Body of pancreas (tissue), 4 donors: ENCODE measurements around the gene FADS6. TPM values are rescaled to one million over a fixed set of nuclear protein-coding genes. Genes with fewer than 3 reads are reported as not detected.
"Not testable (repeated sequence)": the region's sequence is repeated elsewhere in the genome, so short reads cannot be mapped to it uniquely, and the experiment has no call there.

Experiments
- ATAC-seq: fragments of 150-250 bp; one replicate; pipeline ENCODE4 v1.9.1; 2016
- DNase-seq, 4 donors: peaks; one replicate each; pipeline ENCODE4 v3.0.0-alpha.2; 2019
- H3K27ac ChIP-seq, 4 donors: fragments of 200-600 bp; sonication (generic); 1 replicate in 3 of 4; 2 replicates in 1 of 4; pipeline versions ENCODE4 v1.5.1 to v1.6.1; 2016 to 2019; ENCODE audit warnings: mild to moderate bottlenecking in 1 of 4, mixed read lengths in 1 of 4, moderate library complexity in 1 of 4
- H3K27me3 ChIP-seq, 2 donors: fragments of 200-600 bp; sonication (generic); one replicate each; pipeline ENCODE4 v1.6.0; 2016; ENCODE audit warnings: mild to moderate bottlenecking in 1 of 2
- H3K36me3 ChIP-seq, 2 donors: fragments of 200-600 bp; sonication (generic); replicated peaks in 1 of 2; 2 replicates each; pipeline ENCODE4 v1.5.1; 2016; ENCODE audit warnings: low read depth in 2 of 2; ENCODE audit not compliant: insufficient read depth in 1 of 2
- H3K4me1 ChIP-seq: fragments of 200-600 bp; sonication (generic); one replicate; pipeline ENCODE4 v1.6.0; 2016
- H3K4me3 ChIP-seq, 2 donors: fragments of 200-600 bp; sonication (generic); 1 replicate in 1 of 2; 2 replicates in 1 of 2; pipeline ENCODE4 v1.5.1; 2016 to 2019
- H3K9me3 ChIP-seq, 3 donors: fragments of 200-600 bp; sonication (generic); 1 replicate in 2 of 3; 2 replicates in 1 of 3; pipeline ENCODE4 v1.5.1; 2016
- CTCF ChIP-seq, 7 experiments: fragments of 450-650 bp in 4 of 7; fragments of 200-600 bp in 3 of 7; sonication (generic) in 3 of 7; IDR thresholded peaks; one replicate each; pipeline ENCODE4 v1.5.1; 2016 to 2019; ENCODE audit warnings: antibody characterized with exemption in 7 of 7
- POLR2A ChIP-seq, 3 donors: fragments of 450-650 bp; IDR thresholded peaks; one replicate each; pipeline ENCODE4 v1.6.1; 2016; ENCODE audit warnings: antibody characterized with exemption in 3 of 3, mild to moderate bottlenecking in 2 of 3
- WGBS, 2 donors: methylation state at CpG; one replicate each; pipeline ENCODE4 v1.1.5; 2017; 5-methylcytosine and 5-hydroxymethylcytosine counted together
- intact Hi-C: fragments of 100-400 bp; cut with DNase I; formaldehyde crosslinking; loops from one replicate; pipeline ENCODE4 v1.15.1; 2023
- total RNA-seq, 2 donors: library from RNA; depleted of rRNA; stranded (reverse); fragments of >200 nt; gene quantifications; one replicate each; pipeline ENCODE4 v1.1.0, GENCODE V29; 2016

Gene FADS6
- total RNA-seq, 2 donors from 2014 or later, result not detected

DNA sequence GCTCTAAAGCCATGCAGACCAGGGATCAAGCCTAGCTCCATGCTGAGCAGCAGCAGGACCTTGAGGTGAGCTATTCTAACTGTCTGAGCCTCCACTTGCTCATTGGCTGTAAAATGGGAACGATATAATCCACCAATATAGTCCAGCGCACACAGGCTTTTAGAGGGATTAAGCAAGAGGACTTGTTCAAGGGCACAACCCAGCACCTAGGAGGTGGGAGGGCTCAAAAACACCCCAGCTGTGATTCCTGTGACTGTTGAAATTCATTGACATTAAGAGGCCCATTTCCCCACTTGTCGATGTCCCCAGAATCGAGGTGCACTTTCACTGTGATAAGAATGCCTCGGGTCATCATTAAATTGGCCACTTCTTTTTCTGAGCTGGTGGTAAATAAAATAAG is 25.5 kb upstream of the FADS6 start:
- H3K36me3 ChIP-seq, result no peaks in the 10 kb centered on the region
- H3K27ac ChIP-seq, result no peak overlapping the region
- H3K4me1 ChIP-seq, result peaks cover 18% of the 10 kb centered on the region
- H3K9me3 ChIP-seq, result no peaks in the 10 kb centered on the region
- no peak for ATAC-seq
- H3K4me3 ChIP-seq, result no peak overlapping the region
- TF ChIP-seq POLR2A (IDR thresholded peaks at IDR 0.05) (no peak), CTCF (IDR thresholded peaks at IDR 0.05) (no peak)
- no peak for DNase-seq
- peaks cover 0 to 7% of the 10 kb centered on the region in 2 donors for H3K27me3 ChIP-seq
- WGBS, 2 donors, result 74 to 78% methylated on average over 4 to 5 of the region's 5 CpGs
- intact Hi-C loops, result no loop called here

DNA sequence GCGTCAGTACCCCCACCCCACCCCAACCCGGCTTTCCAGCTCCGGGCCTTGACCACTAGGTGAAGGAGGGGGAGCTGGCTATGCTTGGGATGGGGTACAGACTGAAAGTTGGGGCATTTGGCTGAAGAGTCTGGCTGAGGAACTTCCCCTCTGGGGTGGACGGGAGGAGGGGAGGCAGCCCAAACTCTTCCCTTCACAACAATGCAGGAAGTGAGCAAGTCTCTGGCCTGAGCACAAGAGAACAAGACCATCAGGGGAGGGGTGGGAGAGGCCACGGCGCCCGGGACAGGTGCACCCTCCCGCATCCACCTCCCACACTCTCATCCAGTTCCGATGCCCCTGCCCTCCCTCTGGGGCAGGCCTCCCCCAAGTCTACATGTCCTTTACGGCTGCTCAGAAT is 24.0 kb upstream of the FADS6 start:
- TF ChIP-seq POLR2A (IDR thresholded peaks at IDR 0.05) (no peak), CTCF (IDR thresholded peaks at IDR 0.05) (no peak)
- DNase-seq (no peak), ATAC-seq (no peak)
- WGBS, 2 donors, result 43 to 50% methylated on average over 10 of the region's 10 CpGs
- no peaks in the 10 kb centered on the region for H3K27me3 ChIP-seq
- no peaks in the 10 kb centered on the region for H3K36me3 ChIP-seq
- H3K27ac ChIP-seq, result no peak overlapping the region
- H3K4me3 ChIP-seq, result no peak overlapping the region
- peaks cover 6% of the 10 kb centered on the region for H3K4me1 ChIP-seq
- no peaks in the 10 kb centered on the region for H3K9me3 ChIP-seq
- intact Hi-C loops, result no loop called here

DNA sequence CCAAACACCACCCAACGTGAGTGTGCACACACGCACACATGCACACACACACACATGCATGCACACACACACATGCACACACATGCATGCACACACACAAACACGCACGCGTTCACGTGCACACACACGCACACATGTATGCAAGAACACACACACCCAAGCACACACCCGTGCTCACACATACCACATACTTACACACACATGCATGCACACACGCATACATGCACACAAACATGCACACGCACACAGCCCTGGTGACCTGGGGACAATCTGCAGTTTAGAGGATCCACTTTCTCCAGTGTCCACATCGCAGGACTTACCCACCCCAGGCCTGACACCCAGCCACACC is 23.4 kb upstream of the FADS6 start:
- DNase-seq, result no peak
- no peak overlapping the region for H3K4me3 ChIP-seq
- WGBS, 2 donors, result 79 to 87% methylated on average over 11 of the region's 11 CpGs

GRCh38 chr17:74916136-74916850 is 22.9 kb upstream of the FADS6 start:
- Histone ChIP-seq H3K36me3 (no peaks in the 10 kb centered on the region), H3K9me3 (no peaks in the 10 kb centered on the region), H3K27ac (no peak overlapping the region), H3K4me3 (no peak overlapping the region), H3K27me3 (no peaks in the 10 kb centered on the region), H3K4me1 (peaks cover 5% of the 10 kb centered on the region)
- ATAC-seq (no peak), DNase-seq (no peak)
- intact Hi-C loops, result no loop called here
- no peak for TF ChIP-seq POLR2A (IDR thresholded peaks at IDR 0.05)
- TF ChIP-seq CTCF (IDR thresholded peaks at IDR 0.05), result no peak
- 77 to 85% methylated on average over 11 to 13 of the region's 13 CpGs for WGBS, 2 donors

More for the DNA sequence above, 23.4 kb upstream of the FADS6 start:
- no peaks in the 10 kb centered on the region for H3K9me3 ChIP-seq
- ATAC-seq, result no peak
- H3K27me3 ChIP-seq, result no peaks in the 10 kb centered on the region
- peaks cover 6% of the 10 kb centered on the region for H3K4me1 ChIP-seq
- no peak for TF ChIP-seq POLR2A (IDR thresholded peaks at IDR 0.05)
- no peak for TF ChIP-seq CTCF (IDR thresholded peaks at IDR 0.05)
- no peak overlapping the region for H3K27ac ChIP-seq
- intact Hi-C loops, result no loop called here
- no peaks in the 10 kb centered on the region for H3K36me3 ChIP-seq

- H3K9me3 ChIP-seq, intact Hi-C loops, H3K27me3 ChIP-seq, H3K36me3 ChIP-seq, ATAC-seq, H3K4me3 ChIP-seq, DNase-seq, H3K27ac ChIP-seq, H3K4me1 ChIP-seq: not testable (repeated sequence)
- WGBS, 2 donors, result 57 to 59% methylated on average over 8 of the region's 8 CpGs
These were observed 18.0 kb upstream of the FADS6 start for GRCh38 chr17:74911423-74911822.

GRCh38 chr17:74909097-74909496 is 15.7 kb upstream of the FADS6 start:
- WGBS, 2 donors, result 69 to 75% methylated on average over 4 of the region's 4 CpGs

More at GRCh38 chr17:74909097-74909496, 15.7 kb upstream of the FADS6 start:
- H3K36me3 ChIP-seq, H3K4me1 ChIP-seq, H3K27me3 ChIP-seq, ATAC-seq, H3K4me3 ChIP-seq, H3K9me3 ChIP-seq, H3K27ac ChIP-seq, intact Hi-C loops, DNase-seq: not testable (repeated sequence)
